ENCODE measurements around the gene COPS9. TPM values are rescaled to one million over a fixed set of nuclear protein-coding genes. Genes with fewer than 3 reads are reported as not detected.

Gene COPS9
- polyA plus RNA-seq, 3 donors from 2014 or later: 294 to 465 (median 356) TPM

GRCh38 chr2:240139666-240140393 lies 3.7 kb upstream of the COPS9 start:
- peaks cover 2 to 4% (median 3%) of the 10 kb centered on the region in 3 donors for H3K27me3 Mint-ChIP-seq (ENCODE audit: low read depth in 3 of 3)
- no peak overlapping the region for H3K4me3 Mint-ChIP-seq
- H3K36me3 Mint-ChIP-seq: no peaks in the 10 kb centered on the region
- no peak overlapping the region for H3K27ac Mint-ChIP-seq
- H3K4me1 Mint-ChIP-seq: peaks cover 15 to 16% of the 10 kb centered on the region in 2 donors
- peaks cover 0 to 2% (median 0%) of the 10 kb centered on the region in 6 donors for H3K9me3 Mint-ChIP-seq
- no peak for DNase-seq

DNA sequence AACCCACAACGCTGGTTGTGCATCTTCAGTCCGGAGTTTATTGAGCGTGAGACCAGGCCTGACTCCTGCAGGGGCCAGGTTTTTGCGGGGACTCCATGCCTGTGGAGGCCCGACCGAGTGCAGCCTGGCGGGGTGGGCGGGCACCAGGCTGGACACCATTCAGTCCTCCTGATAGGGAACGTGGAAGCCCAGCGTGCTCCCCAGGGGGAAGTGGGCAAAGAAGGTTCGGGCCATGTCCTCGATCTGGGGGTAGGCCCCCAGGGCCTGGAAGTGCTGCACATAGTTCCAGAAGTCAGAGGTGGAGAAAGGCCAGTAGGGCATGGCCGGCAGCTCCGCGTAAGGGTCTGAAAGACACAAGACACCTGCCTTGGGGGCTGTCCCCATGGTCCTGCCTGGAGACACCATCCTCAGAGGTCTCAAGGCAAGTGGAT lies 2.9 kb upstream of the COPS9 start:
- H3K4me3 Mint-ChIP-seq: no peak overlapping the region
- peaks cover 0 to 2% (median 0%) of the 10 kb centered on the region in 3 donors for H3K36me3 Mint-ChIP-seq
- DNase-seq: no peak
- H3K4me1 Mint-ChIP-seq: peaks cover 22 to 24% of the 10 kb centered on the region in 2 donors
- peaks cover 3 to 4% (median 3%) of the 10 kb centered on the region in 3 donors for H3K27me3 Mint-ChIP-seq (ENCODE audit: low read depth in 3 of 3)
- H3K9me3 Mint-ChIP-seq: peaks cover 0 to 2% (median 0%) of the 10 kb centered on the region in 6 donors
- no peak overlapping the region for H3K27ac Mint-ChIP-seq

DNA sequence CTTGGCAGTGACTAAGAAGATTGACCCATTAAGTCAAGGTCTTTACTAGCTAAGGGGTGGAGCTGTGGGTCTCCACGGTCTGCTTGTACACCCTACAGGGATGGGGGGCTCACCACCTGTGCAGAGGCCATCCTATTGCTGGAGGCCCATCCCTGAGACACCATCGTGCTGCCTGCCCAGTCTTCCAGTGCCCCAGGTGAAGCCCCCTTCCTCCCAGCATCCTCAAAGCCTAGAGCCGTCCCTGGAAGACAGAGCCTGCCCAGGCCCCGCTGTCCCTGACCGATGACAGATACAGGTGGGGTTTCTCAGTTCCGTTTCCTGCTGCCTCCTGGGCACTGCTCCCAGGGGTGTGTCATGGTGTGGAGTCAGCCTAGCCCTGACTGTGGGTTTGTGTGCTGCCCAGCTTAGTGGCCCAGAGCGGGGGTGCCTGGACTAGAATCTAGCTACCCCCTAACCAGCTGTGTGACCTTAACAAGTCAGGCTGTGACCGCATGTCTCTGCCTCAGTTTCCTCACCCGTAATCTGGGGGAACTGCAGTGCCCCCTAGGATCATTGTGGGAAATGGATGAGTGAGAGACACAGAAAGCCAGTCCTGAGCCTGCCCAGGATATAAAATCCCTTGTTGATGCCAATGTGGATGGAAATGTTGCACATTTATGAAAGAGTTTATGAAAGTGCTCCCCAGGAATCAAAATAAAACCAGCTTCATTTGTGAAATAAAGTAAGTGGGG lies 2.3 kb upstream of the COPS9 start:
- Mint-ChIP-seq H3K27me3 (ENCODE audit: low read depth in 3 of 3) (peaks cover 3 to 4% (median 3%) of the 10 kb centered on the region in 3 donors), H3K4me1 (peaks cover 22 to 29% of the 10 kb centered on the region in 2 donors), H3K9me3 (peaks cover 0 to 2% (median 0%) of the 10 kb centered on the region in 6 donors), H3K4me3 (peak overlapping the region in 3 of 5 donors; percentile 38 to 96 (median 71)), H3K27ac (no peak overlapping the region), H3K36me3 (peaks cover 0 to 4% (median 0%) of the 10 kb centered on the region in 3 donors)
- DNase-seq: no peak

GRCh38 chr2:240137596-240138253 lies 1.6 kb upstream of the COPS9 start:
- no peak for DNase-seq
- H3K9me3 Mint-ChIP-seq: peaks cover 0 to 2% (median 0%) of the 10 kb centered on the region in 6 donors
- peak overlapping the region in 4 of 5 donors; percentile 86 to 96 (median 93) for H3K4me3 Mint-ChIP-seq
- H3K27ac Mint-ChIP-seq: no peak overlapping the region
- H3K4me1 Mint-ChIP-seq: peaks cover 26 to 34% of the 10 kb centered on the region in 2 donors
- peaks cover 0 to 6% (median 4%) of the 10 kb centered on the region in 3 donors for H3K36me3 Mint-ChIP-seq
- H3K27me3 Mint-ChIP-seq (ENCODE audit: low read depth in 3 of 3): peaks cover 3 to 4% (median 3%) of the 10 kb centered on the region in 3 donors

- Mint-ChIP-seq H3K4me3 (peak overlapping the region; percentile 86 to 96 (median 93)), H3K27ac (peak overlapping the region; percentile 7 to 84 (median 78)), H3K36me3 (peaks cover 0 to 8% (median 7%) of the 10 kb centered on the region in 3 donors), H3K4me1 (peaks cover 26 to 34% of the 10 kb centered on the region in 2 donors), H3K27me3 (ENCODE audit: low read depth in 3 of 3) (peaks cover 3 to 4% (median 3%) of the 10 kb centered on the region in 3 donors), H3K9me3 (no peaks in the 10 kb centered on the region)
- DNase-seq: no peak
Measured at GRCh38 chr2:240136671-240137292, 677 bp upstream of the COPS9 start.

GRCh38 chr2:240135706-240136012 lies 446 bp downstream of the COPS9 start:
- Mint-ChIP-seq H3K27ac (peak overlapping the region; percentile 36 to 94 (median 84)), H3K27me3 (ENCODE audit: low read depth in 3 of 3) (peaks cover 3 to 4% (median 3%) of the 10 kb centered on the region in 3 donors), H3K4me1 (peaks cover 26 to 34% of the 10 kb centered on the region in 2 donors), H3K4me3 (peak overlapping the region; percentile 93 to 96 (median 94)), H3K36me3 (peaks cover 0 to 16% (median 7%) of the 10 kb centered on the region in 3 donors), H3K9me3 (no peaks in the 10 kb centered on the region)
- no peak for DNase-seq

- Mint-ChIP-seq H3K4me3 (peak overlapping the region; percentile 93 to 96 (median 94)), H3K36me3 (peaks cover 0 to 16% (median 7%) of the 10 kb centered on the region in 3 donors), H3K4me1 (peaks cover 26 to 34% of the 10 kb centered on the region in 2 donors), H3K27ac (peak overlapping the region; percentile 36 to 94 (median 84)), H3K27me3 (ENCODE audit: low read depth in 3 of 3) (peaks cover 3 to 4% (median 3%) of the 10 kb centered on the region in 3 donors), H3K9me3 (no peaks in the 10 kb centered on the region)
- no peak for DNase-seq
Measured at GRCh38 chr2:240134956-240135520, 1.1 kb downstream of the COPS9 start.

GRCh38 chr2:240134466-240134865 lies 1.6 kb downstream of the COPS9 start:
- peak overlapping the region in 4 of 5 donors; percentile 44 to 96 (median 74) for H3K4me3 Mint-ChIP-seq
- H3K36me3 Mint-ChIP-seq: peaks cover 0 to 21% (median 7%) of the 10 kb centered on the region in 3 donors
- peaks cover 26 to 34% of the 10 kb centered on the region in 2 donors for H3K4me1 Mint-ChIP-seq
- no peaks in the 10 kb centered on the region for H3K9me3 Mint-ChIP-seq
- peak overlapping the region in 3 of 6 donors; percentile 13 to 71 (median 29) for H3K27ac Mint-ChIP-seq
- peaks cover 3 to 4% (median 3%) of the 10 kb centered on the region in 3 donors for H3K27me3 Mint-ChIP-seq (ENCODE audit: low read depth in 3 of 3)
- DNase-seq: no peak

GRCh38 chr2:240133401-240133800 lies 2.7 kb downstream of the COPS9 start:
- peaks cover 26 to 34% of the 10 kb centered on the region in 2 donors for H3K4me1 Mint-ChIP-seq
- DNase-seq: no peak
- H3K27me3 Mint-ChIP-seq (ENCODE audit: low read depth in 3 of 3): peaks cover 2 to 4% (median 3%) of the 10 kb centered on the region in 3 donors
- peak overlapping the region; percentile 46 to 96 (median 63) for H3K4me3 Mint-ChIP-seq
- H3K27ac Mint-ChIP-seq: peak overlapping the region in 2 of 6 donors; percentile 69 to 70
- peaks cover 0 to 21% (median 7%) of the 10 kb centered on the region in 3 donors for H3K36me3 Mint-ChIP-seq
- H3K9me3 Mint-ChIP-seq: no peaks in the 10 kb centered on the region

DNA sequence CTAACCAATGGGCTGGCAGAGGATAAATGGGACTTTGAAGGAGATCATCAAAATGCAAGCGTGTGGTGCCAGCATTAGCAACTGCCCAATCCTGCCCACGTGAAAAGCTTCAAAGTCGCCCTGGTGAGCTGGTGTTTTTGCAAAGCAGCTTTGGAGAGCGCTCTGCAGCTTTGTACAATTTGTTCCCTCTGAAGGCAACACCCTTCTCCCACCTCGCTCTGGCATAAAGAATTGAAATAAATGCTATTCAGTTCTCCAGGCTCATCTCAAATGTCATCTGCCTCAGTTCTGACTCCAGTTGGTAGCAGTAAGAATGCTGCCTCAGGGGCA lies 3.5 kb downstream of the COPS9 start:
- H3K4me3 Mint-ChIP-seq: no peak overlapping the region
- peaks cover 3 to 21% (median 7%) of the 10 kb centered on the region in 3 donors for H3K36me3 Mint-ChIP-seq
- H3K4me1 Mint-ChIP-seq: peaks cover 24 to 34% of the 10 kb centered on the region in 2 donors
- H3K9me3 Mint-ChIP-seq: no peaks in the 10 kb centered on the region
- H3K27ac Mint-ChIP-seq: peak overlapping the region in 1 of 6 donors; percentile 12
- DNase-seq: no peak
- peaks cover 3 to 4% (median 3%) of the 10 kb centered on the region in 3 donors for H3K27me3 Mint-ChIP-seq (ENCODE audit: low read depth in 3 of 3)

DNA sequence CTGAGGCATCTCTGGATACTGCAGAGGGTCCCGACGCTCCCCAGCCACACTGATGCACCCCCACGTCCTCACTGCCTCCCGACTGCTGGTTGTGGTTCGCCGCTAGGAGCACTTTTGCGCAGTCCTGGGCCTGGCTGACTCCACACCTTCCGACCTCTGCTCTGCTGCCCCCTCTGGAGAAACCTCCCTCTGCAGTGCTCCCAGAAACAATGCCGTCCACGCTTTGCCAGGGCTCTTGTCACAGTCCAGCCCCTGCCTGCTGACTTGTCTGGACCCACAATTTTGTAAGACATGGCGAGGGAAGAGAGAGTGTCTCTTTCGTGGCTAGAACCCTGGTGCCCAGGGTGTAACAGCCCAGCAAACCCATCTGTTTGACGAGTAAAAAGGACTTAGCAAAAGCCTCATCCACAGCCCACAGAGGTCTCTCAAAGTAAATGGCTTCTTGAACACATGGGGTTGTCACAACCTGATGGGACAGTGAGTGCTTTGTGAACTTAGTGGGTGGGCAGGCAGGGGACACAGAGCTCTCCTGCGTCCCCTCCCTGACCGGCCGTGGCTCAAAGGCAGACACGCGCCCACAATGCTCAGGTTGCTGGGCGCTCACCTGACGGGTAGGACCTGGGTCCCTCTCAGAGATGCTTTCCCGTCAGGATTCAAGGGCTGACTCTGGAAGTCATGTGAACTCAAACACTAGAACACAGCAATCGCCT lies 4.0 kb downstream of the COPS9 start:
- peaks cover 3 to 4% (median 3%) of the 10 kb centered on the region in 3 donors for H3K27me3 Mint-ChIP-seq (ENCODE audit: low read depth in 3 of 3)
- DNase-seq: no peak
- no peak overlapping the region for H3K27ac Mint-ChIP-seq
- no peaks in the 10 kb centered on the region for H3K9me3 Mint-ChIP-seq
- peaks cover 3 to 21% (median 7%) of the 10 kb centered on the region in 3 donors for H3K36me3 Mint-ChIP-seq
- H3K4me3 Mint-ChIP-seq: no peak overlapping the region
- peaks cover 24 to 31% of the 10 kb centered on the region in 2 donors for H3K4me1 Mint-ChIP-seq

- Mint-ChIP-seq H3K27me3 (ENCODE audit: low read depth in 3 of 3) (peaks cover 3 to 4% (median 3%) of the 10 kb centered on the region in 3 donors), H3K9me3 (no peaks in the 10 kb centered on the region), H3K27ac (no peak overlapping the region), H3K36me3 (peaks cover 3 to 26% (median 11%) of the 10 kb centered on the region in 3 donors), H3K4me3 (no peak overlapping the region), H3K4me1 (peaks cover 21 to 28% of the 10 kb centered on the region in 2 donors)
- no peak for DNase-seq
Measured at GRCh38 chr2:240131296-240131695, 4.8 kb downstream of the COPS9 start.
